GM21360 (cell line): ENCODE data around the gene DDB1.
A peak's percentile ranks its signal among the peaks of the same experiment; 100 is the strongest.
"Not testable (repeated sequence)": the region's sequence is repeated elsewhere in the genome, so short reads cannot be mapped to it uniquely, and the experiment has no call there.

Experiments
- ATAC-seq: cut with Tn5 transposase; IDR thresholded peaks from one replicate; pipeline ENCODE4 v1.9.1; 2021; ENCODE audit warnings: mild to moderate bottlenecking, moderate library complexity; ENCODE audit not compliant: unreplicated experiment

Gene DDB1

DNA sequence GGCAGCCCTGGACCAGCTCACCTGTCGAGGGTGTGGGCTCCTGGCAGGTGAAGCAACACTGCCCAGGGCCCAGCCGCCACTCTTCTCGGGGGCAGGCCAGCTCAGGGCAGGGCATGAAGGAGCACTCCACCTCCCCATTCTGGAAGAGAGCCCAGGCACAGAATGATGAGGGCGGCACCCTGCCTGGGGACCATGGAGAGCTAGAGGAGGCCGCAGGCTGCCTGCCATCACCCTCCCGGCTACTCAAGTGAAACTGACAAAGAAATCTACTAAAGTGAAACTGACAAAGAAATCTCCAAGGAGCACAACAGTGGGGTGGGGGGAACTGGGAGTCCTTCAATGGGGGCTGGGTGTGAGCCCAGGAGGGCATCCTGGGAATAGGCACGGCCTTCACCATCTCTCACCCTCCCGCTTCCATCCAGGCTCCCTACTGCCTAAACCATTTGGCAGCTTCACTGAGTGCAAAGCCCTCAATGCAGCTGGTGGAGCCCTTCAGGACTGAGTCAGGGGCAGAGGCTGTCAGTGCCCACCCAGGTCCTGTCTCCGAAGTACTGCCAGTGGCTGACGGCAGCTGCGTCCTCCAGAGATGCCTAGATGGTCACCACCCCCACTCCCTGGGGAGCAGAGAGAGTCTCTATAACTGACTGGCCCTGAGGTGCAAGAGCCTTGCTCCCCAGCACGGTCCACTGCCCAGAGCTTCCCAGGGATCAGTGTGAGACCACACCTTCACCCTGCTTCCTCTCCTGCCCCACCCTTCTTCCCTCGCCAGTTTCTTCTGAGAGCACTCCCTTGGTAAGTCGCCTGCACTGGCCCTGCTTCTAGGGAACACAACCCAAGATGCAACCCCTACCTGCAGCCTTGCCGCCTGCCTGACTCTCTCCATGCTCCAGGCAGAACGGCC, 59.5 kb downstream of the DDB1 start:
- no peak for ATAC-seq

DNA sequence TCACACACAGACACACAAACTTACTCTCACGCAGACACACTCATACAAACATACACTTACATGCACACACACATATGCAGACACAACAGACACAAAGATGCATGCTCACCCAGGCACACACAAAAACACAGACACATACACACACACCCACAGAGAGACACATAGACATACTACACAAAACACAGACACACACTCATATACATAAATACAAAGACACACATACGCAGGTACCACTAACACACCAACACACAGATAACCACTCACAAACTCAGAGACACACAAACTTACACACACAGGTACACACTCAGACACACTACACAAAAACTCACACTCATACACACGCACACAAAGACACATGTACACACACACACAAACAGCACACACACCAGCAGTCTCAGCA, 60.2 kb downstream of the DDB1 start:
- no peak for ATAC-seq

DNA sequence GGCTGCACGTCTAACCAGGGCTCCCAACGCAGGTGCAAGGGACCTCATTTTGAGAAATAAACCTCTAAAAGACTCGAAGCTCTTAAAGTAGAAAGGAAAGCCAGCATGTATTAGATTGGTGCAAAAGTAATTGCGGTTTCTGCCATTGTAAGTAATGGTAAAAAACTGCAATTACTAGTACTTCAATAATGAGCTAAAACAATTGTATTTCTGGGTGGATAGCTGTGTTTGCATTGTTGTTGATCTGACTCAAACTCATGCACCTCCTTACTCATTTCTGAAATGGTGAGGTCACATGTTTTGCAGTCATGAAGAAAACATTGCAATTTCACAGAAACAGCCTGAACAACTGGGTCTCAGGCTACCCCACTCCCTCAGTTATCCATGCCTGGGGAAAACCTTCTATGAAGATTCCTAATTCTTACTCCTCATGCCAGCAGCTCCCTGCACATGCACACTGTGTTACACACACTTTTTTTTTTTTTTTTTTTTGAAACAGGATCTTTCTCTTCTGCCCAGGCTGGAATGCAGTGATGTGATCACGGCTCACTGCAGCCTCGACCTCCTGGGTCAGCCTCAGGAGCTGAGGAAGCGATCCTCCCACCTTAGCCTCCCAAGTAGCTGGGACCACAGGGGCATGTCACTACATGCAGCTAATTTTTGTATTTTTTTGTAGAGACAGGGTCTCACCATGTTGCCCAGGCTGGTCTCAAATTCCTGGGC, 62.4 kb downstream of the DDB1 start:
- no peak for ATAC-seq

DNA sequence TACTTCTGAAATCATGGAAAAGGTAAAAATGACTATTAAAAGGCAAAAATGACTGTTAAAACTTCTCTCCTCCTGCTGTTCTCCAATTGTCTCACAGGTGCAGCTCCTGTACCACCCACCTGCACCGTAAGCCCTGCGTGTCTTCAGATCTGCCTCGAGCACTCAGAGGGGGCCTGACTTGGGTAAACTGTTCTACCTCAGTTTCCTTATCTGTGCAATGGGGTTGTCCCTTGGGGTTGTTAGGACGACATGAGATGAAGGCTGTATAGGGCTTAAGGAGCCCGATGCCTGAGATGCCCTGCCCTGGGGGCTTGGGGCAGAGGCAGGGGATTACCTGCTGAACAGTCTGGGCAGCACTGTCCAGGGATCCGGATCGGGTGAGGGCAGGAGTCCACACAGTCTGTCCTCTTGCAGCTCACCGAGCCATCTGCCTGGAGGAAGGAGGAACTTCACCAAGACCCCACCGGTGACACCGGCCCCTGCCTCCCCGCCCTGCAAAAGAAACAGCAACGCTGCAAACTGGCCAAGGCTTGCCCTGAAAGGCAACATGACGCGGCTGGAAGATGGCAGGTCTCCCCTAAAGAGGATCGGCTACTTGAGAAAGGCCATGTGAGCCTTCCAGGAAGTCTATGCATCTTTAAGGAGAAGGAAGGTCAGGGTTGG, 64.2 kb downstream of the DDB1 start:
- no peak for ATAC-seq

DNA sequence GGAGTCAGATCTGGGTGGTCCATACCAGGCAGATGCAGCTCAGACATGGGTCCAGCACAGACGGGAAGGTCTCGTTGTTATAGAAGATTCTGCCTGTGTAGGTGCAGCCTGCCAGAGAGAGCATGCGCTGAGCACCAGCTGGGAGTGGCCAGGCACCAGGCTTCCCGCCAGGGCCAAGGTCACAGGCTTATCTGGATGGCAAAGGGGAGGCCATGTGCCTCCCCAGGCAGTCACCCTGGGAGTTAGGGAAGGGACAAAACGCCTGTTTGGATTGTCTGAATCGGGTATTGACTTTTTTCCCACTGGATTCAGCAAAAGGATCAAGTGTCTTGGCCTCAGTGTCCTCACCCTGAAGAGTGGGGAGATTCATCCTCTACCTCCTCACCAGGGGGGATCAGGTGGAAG, 65.5 kb downstream of the DDB1 start:
- no peak for ATAC-seq

DNA sequence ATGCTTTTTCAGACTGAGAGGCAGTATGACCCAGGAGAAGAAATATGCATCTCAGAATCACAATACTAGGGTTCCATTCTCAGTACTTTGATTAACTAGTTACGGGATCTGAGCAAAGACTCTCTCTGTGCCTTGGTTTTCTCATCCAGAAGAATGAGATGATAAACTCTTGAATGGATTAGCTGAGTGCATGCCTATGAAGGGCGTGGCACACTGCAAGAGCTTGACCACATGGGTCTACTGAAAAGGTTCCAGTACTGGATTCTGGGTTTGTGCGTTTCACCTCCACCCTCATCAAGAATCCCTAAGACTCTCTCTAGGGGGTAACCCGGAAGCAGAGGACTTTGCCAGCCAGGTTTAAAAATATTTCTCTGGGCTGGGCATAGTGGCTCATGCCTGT, 66.3 kb downstream of the DDB1 start:
- no peak for ATAC-seq

DNA sequence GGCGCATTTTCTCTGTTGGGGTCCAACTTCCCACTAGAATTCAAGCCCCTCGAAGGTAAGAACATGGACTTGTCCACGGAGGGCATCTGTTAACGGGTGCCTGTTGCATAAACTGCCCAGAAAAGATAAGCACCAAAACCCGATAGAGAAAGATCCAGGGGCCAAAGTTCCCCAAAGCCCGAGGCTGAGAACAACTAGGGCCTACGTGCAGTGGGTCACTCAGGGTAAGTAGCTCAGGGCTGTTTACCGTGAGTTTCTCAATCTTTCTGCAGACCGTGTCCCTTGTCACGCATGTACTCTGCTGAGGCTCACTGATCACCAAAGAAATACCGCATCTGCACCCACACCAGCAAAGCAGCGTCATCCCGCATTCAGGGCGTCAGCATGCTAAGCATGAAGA, 67.5 kb downstream of the DDB1 start:
- ATAC-seq = no peak

DNA sequence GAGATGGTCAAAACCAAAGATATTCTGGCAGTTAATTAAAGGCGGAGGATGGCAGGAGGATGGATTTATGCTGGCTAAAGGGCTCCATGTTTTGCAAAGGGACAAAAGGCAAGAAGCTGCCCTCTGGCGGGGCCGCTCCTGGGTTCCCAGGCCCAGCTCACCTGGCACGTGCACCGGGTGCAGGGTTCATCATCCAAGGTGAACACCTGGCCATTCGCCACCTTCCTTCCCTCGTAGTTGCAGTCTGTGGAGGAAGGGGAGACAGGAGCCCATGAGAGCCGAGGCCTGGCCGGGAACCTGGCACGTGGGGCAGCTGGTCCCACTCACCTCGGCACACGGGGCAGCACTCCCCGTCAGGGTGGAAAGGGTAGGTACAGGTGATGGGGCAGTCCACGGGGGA, 68.1 kb downstream of the DDB1 start:
- ATAC-seq = no peak

DNA sequence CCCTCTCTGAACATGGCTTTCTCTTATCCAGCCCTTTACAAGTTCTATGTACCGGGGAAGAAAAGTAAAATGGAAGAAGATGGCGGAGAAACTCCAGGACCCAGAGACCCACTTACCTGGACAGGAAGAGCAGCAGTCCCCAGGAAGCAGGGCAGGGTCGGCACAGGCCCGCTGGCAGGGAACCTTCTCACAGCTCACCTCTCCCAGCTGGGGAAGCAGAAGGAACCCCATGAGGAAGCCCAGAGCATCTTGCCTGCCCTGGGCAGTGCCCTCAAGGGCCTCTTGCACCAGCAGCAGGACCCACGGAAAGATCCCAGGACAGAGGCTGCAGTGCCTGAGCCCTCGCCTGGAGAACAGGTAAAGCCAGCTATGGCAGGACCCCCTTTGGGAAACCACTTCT, 68.5 kb downstream of the DDB1 start:
- no peak for ATAC-seq

DNA sequence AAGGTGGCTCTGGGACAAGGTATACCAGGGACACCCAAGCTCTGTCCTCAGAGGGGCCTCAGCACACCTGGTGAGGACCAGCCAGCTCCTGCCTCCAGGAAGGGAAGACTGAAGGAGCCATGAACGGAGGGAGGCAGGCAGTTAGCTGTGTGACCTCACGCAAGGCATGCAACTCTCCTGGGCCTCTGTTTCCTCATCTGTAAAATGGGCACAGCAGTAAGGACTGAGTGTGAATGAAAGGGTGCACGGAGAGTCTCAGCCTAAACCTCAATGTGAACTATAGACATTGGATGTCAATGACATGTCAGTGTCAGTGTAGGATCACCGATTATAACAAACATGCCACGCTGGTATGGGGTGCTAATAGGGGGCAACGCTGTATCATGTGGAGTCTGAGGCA, 73.5 kb downstream of the DDB1 start:
- ATAC-seq = no peak

DNA sequence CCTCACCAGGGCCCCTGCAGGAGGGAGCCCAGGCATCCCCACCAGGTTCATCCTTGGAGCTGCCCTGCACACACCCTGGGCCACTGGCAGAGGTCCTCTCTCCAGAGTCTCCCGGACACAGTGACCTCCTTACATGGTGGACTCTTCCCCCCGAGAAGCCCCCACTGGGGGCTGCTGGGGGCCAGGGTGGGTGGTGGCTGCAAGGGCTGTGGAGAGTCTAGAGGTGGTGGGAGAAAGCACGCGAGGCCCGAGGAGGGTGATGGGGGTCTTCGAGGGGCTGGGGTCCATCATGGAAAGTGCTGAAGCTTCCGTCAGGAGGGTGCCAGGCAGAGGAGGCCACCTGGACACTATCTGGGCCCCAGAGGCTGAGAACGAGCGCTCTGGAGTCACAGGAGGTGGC, 74.4 kb downstream of the DDB1 start:
- ATAC-seq = no peak

DNA sequence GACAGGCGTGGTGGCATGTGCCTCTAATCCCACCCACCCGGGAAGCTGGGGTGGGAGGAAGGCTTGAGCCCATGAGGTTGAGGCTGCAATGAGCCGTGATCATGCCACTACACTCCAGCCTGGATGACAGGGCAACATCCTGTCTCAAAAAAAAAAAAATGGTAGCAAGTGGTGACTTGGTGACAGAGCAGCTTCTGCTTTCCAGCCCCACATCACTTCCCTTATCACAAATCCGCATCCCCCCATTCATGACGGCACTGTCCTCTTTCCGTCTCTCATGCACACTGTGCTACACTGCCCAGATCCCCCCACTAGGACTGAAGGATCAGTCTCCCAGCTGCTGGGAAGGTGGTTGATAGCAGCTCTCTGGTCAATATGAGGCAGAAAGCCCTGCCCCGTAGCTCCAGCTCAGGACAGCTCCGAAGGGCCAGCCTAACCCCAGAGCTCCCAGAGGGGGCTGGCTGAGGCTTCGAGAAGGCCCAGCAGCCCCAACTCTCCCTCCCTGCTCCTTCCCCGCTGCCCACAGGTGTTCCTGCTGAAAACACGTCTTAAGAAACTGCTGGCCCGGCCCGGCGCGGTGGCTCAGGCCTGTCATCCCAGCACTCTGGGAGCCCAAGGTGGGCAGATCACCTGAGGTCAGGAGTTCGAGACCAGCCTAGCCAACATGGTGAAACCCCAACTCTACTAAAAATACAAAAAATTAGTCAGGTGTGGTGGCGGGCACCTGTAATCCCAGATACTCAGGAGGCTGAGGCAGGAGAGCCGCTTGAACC, 76.0 kb downstream of the DDB1 start:
- no peak for ATAC-seq

DNA sequence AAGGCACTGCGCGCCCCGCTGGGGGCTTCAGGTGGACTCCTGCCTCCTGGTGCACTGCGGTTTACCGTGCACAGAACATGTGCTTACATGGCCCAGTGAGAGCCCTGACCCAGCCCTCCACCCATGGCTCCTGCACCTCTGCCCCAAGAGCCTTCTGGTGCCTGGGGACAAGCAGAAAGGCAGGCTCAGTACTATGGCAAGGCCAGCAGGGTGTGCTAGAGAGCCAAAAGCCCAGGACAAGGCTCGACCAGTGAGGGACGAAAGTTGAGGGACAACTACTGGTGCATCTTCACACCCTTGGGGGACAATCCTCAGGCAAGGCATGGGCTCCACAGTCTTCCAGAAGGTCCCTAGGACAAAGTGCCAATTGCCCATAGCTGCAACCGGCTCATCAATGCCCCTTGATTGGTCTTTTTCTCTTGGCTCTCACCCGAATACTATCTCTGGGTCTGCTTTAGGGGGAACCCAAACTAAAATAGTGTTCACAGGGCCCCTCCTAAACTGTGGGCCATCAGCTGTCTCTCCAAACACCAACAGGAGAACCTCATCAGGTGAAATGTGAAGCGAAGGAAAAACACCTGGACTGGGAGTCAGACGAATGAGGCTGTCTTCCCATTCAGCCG, 78.4 kb downstream of the DDB1 start:
- ATAC-seq = peak; percentile 51

DNA sequence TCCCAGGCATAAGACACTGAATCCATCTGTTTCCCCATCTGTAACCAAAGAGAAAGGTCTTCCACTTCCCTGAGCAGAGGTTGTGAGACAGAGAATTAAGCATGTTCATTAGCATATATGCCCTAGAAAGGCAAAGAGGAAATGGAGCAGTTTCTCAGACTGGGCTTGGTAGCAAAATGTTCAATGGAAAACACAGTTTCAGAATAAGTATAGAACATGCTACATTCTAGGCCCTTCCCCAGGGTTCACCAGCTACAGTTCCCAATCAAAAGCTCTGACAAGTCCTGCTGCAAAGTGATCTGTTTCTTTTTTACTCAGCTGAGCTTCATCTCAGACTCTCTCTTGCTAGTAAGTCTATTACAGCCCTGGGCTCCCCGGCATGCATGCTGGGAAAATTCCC, 80.6 kb downstream of the DDB1 start:
- not testable (repeated sequence) for ATAC-seq

DNA sequence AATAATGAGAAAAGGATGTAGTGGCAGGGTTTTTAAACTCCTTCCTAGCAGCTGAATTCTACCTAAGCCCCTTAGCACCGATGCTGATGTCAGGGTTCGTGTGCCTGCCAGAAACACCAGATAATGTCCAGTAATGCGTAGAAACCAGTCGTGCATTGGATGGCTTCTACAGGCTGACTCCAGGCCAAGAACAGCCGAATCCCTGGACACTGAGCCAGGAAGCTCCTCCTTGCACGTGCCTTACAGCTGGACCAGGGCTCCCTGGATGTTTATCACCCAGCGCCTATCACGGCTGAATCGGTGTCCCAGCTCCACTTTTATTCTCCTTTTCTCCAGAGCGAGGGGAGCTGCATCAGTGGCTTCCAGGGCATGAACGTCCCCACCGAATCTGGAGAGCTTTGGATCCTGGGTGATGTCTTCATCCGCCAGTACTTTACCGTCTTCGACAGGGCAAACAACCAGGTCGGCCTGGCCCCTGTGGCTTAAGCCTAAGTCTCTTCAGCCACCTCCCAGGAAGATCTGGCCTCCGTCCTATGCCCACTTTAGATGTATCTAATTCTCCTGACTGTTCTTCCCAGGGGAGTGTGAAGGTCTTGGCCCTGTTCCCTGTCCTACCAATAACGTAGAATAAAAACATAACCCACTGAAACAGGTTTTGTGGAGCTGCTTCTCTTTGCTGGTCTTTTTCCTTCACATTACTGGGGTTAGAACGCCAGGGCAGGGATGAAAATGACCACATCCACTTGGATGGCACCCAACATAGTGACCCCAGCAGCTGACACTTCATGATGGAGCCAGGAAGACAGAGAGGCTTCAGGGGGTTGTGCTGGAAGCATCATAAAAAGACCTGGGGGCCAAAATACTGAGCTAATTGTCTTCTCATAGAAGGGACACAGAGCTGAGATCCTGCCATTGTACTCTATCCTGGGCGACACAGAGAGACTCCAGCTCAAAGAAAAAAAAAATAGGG, 81.8 kb downstream of the DDB1 start:
- not testable (repeated sequence) for ATAC-seq
